ENCODE data around the gene CFAP70. TPM values are rescaled to one million over a fixed set of nuclear protein-coding genes. Genes with fewer than 3 reads are reported as not detected.

The CFAP70 gene
- polyA plus RNA-seq, 1 donor from 2014 or later: 5.8 TPM

GRCh38 chr10:73405556-73405955 is 46.9 kb upstream of the CFAP70 start:
- Histone ChIP-seq H3K79me2 (replicated peaks; ENCODE audit: insufficient read depth, low read length) (no peaks in the 10 kb centered on the region), H3K9me3 (ENCODE audit: low read length) (no peaks in the 10 kb centered on the region), H3F3A (ENCODE audit: insufficient read depth, low read length, poor library complexity, severe bottlenecking) (no peaks in the 10 kb centered on the region), H2AFZ (ENCODE audit: low read depth, low read length) (no peak overlapping the region), H4K20me1 (ENCODE audit: insufficient read depth) (no peaks in the 10 kb centered on the region), H3K4me2 (ENCODE audit: low read length) (no peak overlapping the region), H3K36me3 (ENCODE audit: insufficient read depth, low read length) (no peaks in the 10 kb centered on the region), H3K4me3 (ENCODE audit: low read length) (no peak overlapping the region), H3K9me2 (ENCODE audit: insufficient read depth, low read length) (no peaks in the 10 kb centered on the region), H3K27ac (ENCODE audit: low read length) (no peak overlapping the region), H3K27me3 (ENCODE audit: insufficient read depth, low read depth, low read length) (no peaks in the 10 kb centered on the region), H3K9ac (ENCODE audit: low read length) (no peak overlapping the region)
- TF ChIP-seq MXI1 (conservative IDR thresholded peaks at IDR 0.05; ENCODE audit: poor library complexity, severe bottlenecking) (no peak), SMC3 (conservative IDR thresholded peaks at IDR 0.05; ENCODE audit: poor library complexity) (no peak), RAD21 (conservative IDR thresholded peaks at IDR 0.05) (no peak), CTCF (IDR thresholded peaks at IDR 0.05; ENCODE audit: poor library complexity, severe bottlenecking) (no peak), POLR2AphosphoS5 (IDR thresholded peaks at IDR 0.05) (no peak), REST (IDR thresholded peaks at IDR 0.05; ENCODE audit: borderline replicate concordance) (no peak), EZH2 (IDR thresholded peaks at IDR 0.05; ENCODE audit: borderline replicate concordance, insufficient read depth, low read length, poor library complexity, severe bottlenecking) (no peak), TAF1 (IDR thresholded peaks at IDR 0.05; ENCODE audit: low read depth) (no peak), EP300 (conservative IDR thresholded peaks at IDR 0.05; ENCODE audit: poor library complexity, severe bottlenecking) (no peak)

- Histone ChIP-seq H3F3A (ENCODE audit: insufficient read depth, low read length, poor library complexity, severe bottlenecking) (no peaks in the 10 kb centered on the region), H3K79me2 (replicated peaks; ENCODE audit: insufficient read depth, low read length) (no peaks in the 10 kb centered on the region), H3K9ac (ENCODE audit: low read length) (no peak overlapping the region), H4K20me1 (ENCODE audit: insufficient read depth) (no peaks in the 10 kb centered on the region), H2AFZ (ENCODE audit: low read depth, low read length) (no peak overlapping the region), H3K27me3 (ENCODE audit: insufficient read depth, low read depth, low read length) (no peaks in the 10 kb centered on the region), H3K4me2 (ENCODE audit: low read length) (no peak overlapping the region), H3K36me3 (ENCODE audit: insufficient read depth, low read length) (no peaks in the 10 kb centered on the region), H3K4me3 (ENCODE audit: low read length) (no peak overlapping the region), H3K27ac (ENCODE audit: low read length) (no peak overlapping the region), H3K9me3 (ENCODE audit: low read length) (no peaks in the 10 kb centered on the region), H3K9me2 (ENCODE audit: insufficient read depth, low read length) (no peaks in the 10 kb centered on the region)
- TF ChIP-seq RAD21 (conservative IDR thresholded peaks at IDR 0.05) (no peak), CTCF (IDR thresholded peaks at IDR 0.05; ENCODE audit: poor library complexity, severe bottlenecking) (no peak), POLR2AphosphoS5 (IDR thresholded peaks at IDR 0.05) (no peak), MXI1 (conservative IDR thresholded peaks at IDR 0.05; ENCODE audit: poor library complexity, severe bottlenecking) (no peak), TAF1 (IDR thresholded peaks at IDR 0.05; ENCODE audit: low read depth) (no peak), SMC3 (conservative IDR thresholded peaks at IDR 0.05; ENCODE audit: poor library complexity) (no peak), REST (IDR thresholded peaks at IDR 0.05; ENCODE audit: borderline replicate concordance) (no peak), EP300 (conservative IDR thresholded peaks at IDR 0.05; ENCODE audit: poor library complexity, severe bottlenecking) (no peak), EZH2 (IDR thresholded peaks at IDR 0.05; ENCODE audit: borderline replicate concordance, insufficient read depth, low read length, poor library complexity, severe bottlenecking) (no peak)
Observed at GRCh38 chr10:73404690-73405089, 46.0 kb upstream of the CFAP70 start.

Measured in neural cell (in vitro differentiated cells).